ENCODE data around the gene SAFB. TPM values are rescaled to one million over a fixed set of nuclear protein-coding genes. Genes with fewer than 3 reads are reported as not detected.

SAFB gene
- total and polyA plus RNA-seq, 2 of the 13 experiments (the other 11 are each of a cell fraction or from before 2014, with no cell fraction given) = 21.0 to 28.4 TPM

- no peak overlapping the region for H3K4me2 ChIP-seq (ENCODE audit: low read depth, low read length)
- H3K27ac ChIP-seq (ENCODE audit: extremely low read length, insufficient read depth, low read length) = no peak overlapping the region
- no peak for TF ChIP-seq ZNF329 (CRISPR knock-in tag; IDR thresholded peaks at IDR 0.05; ENCODE audit: low read depth)
- no peak for TF ChIP-seq SRF (IDR thresholded peaks at IDR 0.05; ENCODE audit: low read depth, low read length)
- TF ChIP-seq, protein P1, sequence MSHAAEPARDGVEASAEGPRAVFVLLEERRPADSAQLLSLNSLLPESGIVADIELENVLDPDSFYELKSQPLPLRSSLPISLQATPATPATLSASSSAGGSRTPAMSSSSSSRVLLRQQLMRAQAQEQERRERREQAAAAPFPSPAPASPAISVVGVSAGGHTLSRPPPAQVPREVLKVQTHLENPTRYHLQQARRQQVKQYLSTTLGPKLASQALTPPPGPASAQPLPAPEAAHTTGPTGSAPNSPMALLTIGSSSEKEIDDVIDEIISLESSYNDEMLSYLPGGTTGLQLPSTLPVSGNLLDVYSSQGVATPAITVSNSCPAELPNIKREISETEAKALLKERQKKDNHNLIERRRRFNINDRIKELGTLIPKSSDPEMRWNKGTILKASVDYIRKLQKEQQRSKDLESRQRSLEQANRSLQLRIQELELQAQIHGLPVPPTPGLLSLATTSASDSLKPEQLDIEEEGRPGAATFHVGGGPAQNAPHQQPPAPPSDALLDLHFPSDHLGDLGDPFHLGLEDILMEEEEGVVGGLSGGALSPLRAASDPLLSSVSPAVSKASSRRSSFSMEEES (CRISPR knock-in tag; IDR thresholded peaks at IDR 0.05) = no peak
- TF ChIP-seq ONECUT2 (CRISPR knock-in tag; IDR thresholded peaks at IDR 0.05) = no peak
- no peak for TF ChIP-seq AGO1 (IDR thresholded peaks at IDR 0.05; ENCODE audit: low read depth, low read length, poor library complexity, severe bottlenecking)
- TF ChIP-seq ZNF160 (CRISPR knock-in tag; IDR thresholded peaks at IDR 0.05) = no peak
- TF ChIP-seq MXI1 (IDR thresholded peaks at IDR 0.05; ENCODE audit: borderline replicate concordance, low read depth, low read length) = no peak
- TF ChIP-seq ZNF430 (CRISPR knock-in tag; IDR thresholded peaks at IDR 0.05) = no peak
- TF ChIP-seq LCORL (IDR thresholded peaks at IDR 0.05) = no peak
- no peak for TF ChIP-seq LCORL (CRISPR knock-in tag; IDR thresholded peaks at IDR 0.05)
- TF ChIP-seq SALL1 (CRISPR knock-in tag; IDR thresholded peaks at IDR 0.05) = no peak
- TF ChIP-seq ZNF749 (CRISPR knock-in tag; IDR thresholded peaks at IDR 0.05; ENCODE audit: borderline replicate concordance) = no peak
- TF ChIP-seq, protein P2, sequence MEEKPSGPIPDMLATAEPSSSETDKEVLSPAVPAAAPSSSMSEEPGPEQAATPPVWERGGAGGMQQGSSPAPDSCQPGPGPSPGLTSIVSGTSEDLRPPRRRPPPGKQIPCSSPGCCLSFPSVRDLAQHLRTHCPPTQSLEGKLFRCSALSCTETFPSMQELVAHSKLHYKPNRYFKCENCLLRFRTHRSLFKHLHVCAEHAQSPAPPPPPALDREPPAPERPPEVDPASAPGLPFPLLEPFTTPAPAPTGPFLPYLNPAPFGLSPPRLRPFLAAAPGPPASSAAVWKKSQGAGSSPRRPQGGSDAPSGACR (CRISPR knock-in tag; IDR thresholded peaks at IDR 0.05) = no peak
- TF ChIP-seq KLF9 (CRISPR knock-in tag; IDR thresholded peaks at IDR 0.05; ENCODE audit: low read depth) = no peak
- TF ChIP-seq NR3C1 (CRISPR knock-in tag; IDR thresholded peaks at IDR 0.05) = no peak
- no peak for TF ChIP-seq ZNF646 (CRISPR knock-in tag; IDR thresholded peaks at IDR 0.05)
- H3K9me3 ChIP-seq (ENCODE audit: low read length) = no peaks in the 10 kb centered on the region
- DNase-seq (ENCODE audit: low spot score) (no peak), ATAC-seq (no peak), FAIRE-seq (no peak)
- in situ Hi-C loops (cut with HindIII; ENCODE audit: extremely low pct_ligation_motif_present, low pct_unique_long_range_greater_than_20kb) (no loop called here), intact Hi-C loops (cut with micrococcal nuclease; ENCODE audit: unreplicated experiment) (no loop called here)
- no peaks in the 10 kb centered on the region for H3K79me2 ChIP-seq (ENCODE audit: insufficient read depth, low read length)
- 96% methylated on average over 13 of the region's 13 CpGs for WGBS (ENCODE audit: low lambda C conversion rate)
- H3K4me1 ChIP-seq (ENCODE audit: insufficient read depth, low read length) = peaks cover 3% of the 10 kb centered on the region
- ChIA-PET CTCF (ENCODE audit: low intra/inter-chr PET ratio, low total read pairs) (no interaction called here), POLR2A (no interaction called here)
- H2AFZ ChIP-seq (ENCODE audit: low read length) = no peak overlapping the region
- no peaks in the 10 kb centered on the region for H3K27me3 ChIP-seq (ENCODE audit: control insufficient read depth in 1 of 2, insufficient read depth in 2 of 2, low read length in 2 of 2)
- peaks cover 12 to 18% of the 10 kb centered on the region in 2 experiments; a peak in 4 of 5 replicates for H3K36me3 ChIP-seq (replicated peaks in 1 of 2; ENCODE audit: control insufficient read depth in 1 of 2, insufficient read depth in 2 of 2, low read length in 2 of 2)
- H3K9ac ChIP-seq (ENCODE audit: insufficient read depth, low read depth, low read length) = no peak overlapping the region
- BruUV-seq (replicated peaks) = no TSS peak
- no peak overlapping the region for H3K4me3 ChIP-seq (replicated peaks in 1 of 3; ENCODE audit: insufficient read depth in 1 of 3, low read depth in 2 of 3, low read length in 3 of 3)
- no peaks in the 10 kb centered on the region for H4K20me1 ChIP-seq (ENCODE audit: insufficient read depth, low read length)
These were observed 50.0 kb downstream of the SAFB start for GRCh38 chr19:5672708-5673459.
